Adrenal gland (tissue), 5 donors: ENCODE data around the gene C17orf67.

Source experiments
- POLR2A ChIP-seq, 2 donors: fragments of 450-650 bp; IDR thresholded peaks; one replicate each; pipeline ENCODE4 v1.6.1; 2017; ENCODE audit warnings: antibody characterized with exemption in 2 of 2, mild to moderate bottlenecking in 2 of 2, moderate library complexity in 1 of 2
- TF ChIP-seq, protein P1 (sequence below), 6 experiments: fragments of 450-650 bp in 4 of 6; fragments of 200-600 bp in 2 of 6; sonication (generic) in 1 of 6; IDR thresholded peaks; 1 replicate in 5 of 6; 2 replicates in 1 of 6; pipeline versions ENCODE4 v1.5.1 to v1.8.0; 2016 to 2021; ENCODE audit warnings: antibody characterized with exemption in 6 of 6, mild to moderate bottlenecking in 2 of 6, moderate library complexity in 1 of 6
- donor health status: DM: no; HTN: no; CAD: no.

DNA sequence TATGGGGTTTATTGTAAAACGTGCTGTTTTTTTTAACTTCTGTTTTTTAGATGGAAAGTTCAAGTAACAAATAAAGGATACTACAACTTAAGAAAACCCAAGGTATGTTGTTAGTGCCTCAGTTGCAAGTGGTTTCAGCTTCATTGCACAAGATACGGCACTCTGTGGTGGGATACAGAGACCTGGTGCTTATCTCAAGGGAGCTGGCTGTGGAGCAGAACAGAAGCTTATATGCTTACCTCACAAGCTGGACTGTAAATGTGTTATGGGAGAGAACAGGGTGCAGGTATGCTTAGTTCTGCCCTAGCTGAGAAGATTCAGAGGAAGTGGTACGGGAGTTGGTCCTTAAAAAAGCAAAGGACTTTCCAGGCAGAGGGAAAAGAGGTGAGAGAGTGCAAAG is 15.4 kb upstream of the C17orf67 start:
- TF ChIP-seq, protein P1, sequence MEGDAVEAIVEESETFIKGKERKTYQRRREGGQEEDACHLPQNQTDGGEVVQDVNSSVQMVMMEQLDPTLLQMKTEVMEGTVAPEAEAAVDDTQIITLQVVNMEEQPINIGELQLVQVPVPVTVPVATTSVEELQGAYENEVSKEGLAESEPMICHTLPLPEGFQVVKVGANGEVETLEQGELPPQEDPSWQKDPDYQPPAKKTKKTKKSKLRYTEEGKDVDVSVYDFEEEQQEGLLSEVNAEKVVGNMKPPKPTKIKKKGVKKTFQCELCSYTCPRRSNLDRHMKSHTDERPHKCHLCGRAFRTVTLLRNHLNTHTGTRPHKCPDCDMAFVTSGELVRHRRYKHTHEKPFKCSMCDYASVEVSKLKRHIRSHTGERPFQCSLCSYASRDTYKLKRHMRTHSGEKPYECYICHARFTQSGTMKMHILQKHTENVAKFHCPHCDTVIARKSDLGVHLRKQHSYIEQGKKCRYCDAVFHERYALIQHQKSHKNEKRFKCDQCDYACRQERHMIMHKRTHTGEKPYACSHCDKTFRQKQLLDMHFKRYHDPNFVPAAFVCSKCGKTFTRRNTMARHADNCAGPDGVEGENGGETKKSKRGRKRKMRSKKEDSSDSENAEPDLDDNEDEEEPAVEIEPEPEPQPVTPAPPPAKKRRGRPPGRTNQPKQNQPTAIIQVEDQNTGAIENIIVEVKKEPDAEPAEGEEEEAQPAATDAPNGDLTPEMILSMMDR (IDR thresholded peaks at IDR 0.05) = no peak
- no peak for TF ChIP-seq POLR2A (IDR thresholded peaks at IDR 0.05)
